ENCODE data around the gene ATP6V1F.
"Not testable (repeated sequence)": the region's sequence is repeated elsewhere in the genome, so short reads cannot be mapped to it uniquely, and the experiment has no call there.

ATP6V1F gene

GRCh38 chr7:128906766-128907559 is 44.3 kb downstream of the ATP6V1F start:
- no peak overlapping the region for H3K9ac ChIP-seq (ENCODE audit: low read depth, low read length)
- H3K27me3 ChIP-seq (ENCODE audit: control insufficient read depth, insufficient read depth, low read length): peaks cover 16% of the 10 kb centered on the region
- no peak overlapping the region for H3K4me3 ChIP-seq (ENCODE audit: low read depth, low read length)
- peaks cover 11% of the 10 kb centered on the region for H3K4me1 ChIP-seq (ENCODE audit: control insufficient read depth, insufficient read depth, low read length)
- H3K36me3 ChIP-seq (ENCODE audit: control insufficient read depth, insufficient read depth, low read length): peaks cover 2% of the 10 kb centered on the region
- no peaks in the 10 kb centered on the region for H3K9me3 ChIP-seq (ENCODE audit: control insufficient read depth, insufficient read depth, low read length)

GRCh38 chr7:128908750-128909624 is 46.3 kb downstream of the ATP6V1F start:
- peaks cover 2% of the 10 kb centered on the region for H3K36me3 ChIP-seq (ENCODE audit: control insufficient read depth, insufficient read depth, low read length)
- H3K27me3 ChIP-seq (ENCODE audit: control insufficient read depth, insufficient read depth, low read length): peaks cover 21% of the 10 kb centered on the region
- peaks cover 11% of the 10 kb centered on the region for H3K4me1 ChIP-seq (ENCODE audit: control insufficient read depth, insufficient read depth, low read length)
- H3K9ac ChIP-seq (ENCODE audit: low read depth, low read length): no peak overlapping the region
- H3K9me3 ChIP-seq (ENCODE audit: control insufficient read depth, insufficient read depth, low read length): no peaks in the 10 kb centered on the region
- H3K4me3 ChIP-seq (ENCODE audit: low read depth, low read length): peak overlapping the region; percentile 58

GRCh38 chr7:128909625-128910568 is 47.2 kb downstream of the ATP6V1F start:
- peak overlapping the region; percentile 12 for H3K9ac ChIP-seq (ENCODE audit: low read depth, low read length)

GRCh38 chr7:128910569-128910945 is 47.9 kb downstream of the ATP6V1F start, which contains the start of gene KCP:
Gene KCP, minus strand, starts transcription at chr7:128910709. Its CDS starts 33 bp downstream, at chr7:128910676.
- Histone ChIP-seq H3K36me3 (ENCODE audit: control insufficient read depth, insufficient read depth, low read length) (peaks cover 2% of the 10 kb centered on the region), H3K27me3 (ENCODE audit: control insufficient read depth, insufficient read depth, low read length) (peaks cover 35% of the 10 kb centered on the region), H3K9me3 (ENCODE audit: control insufficient read depth, insufficient read depth, low read length) (no peaks in the 10 kb centered on the region), H3K4me1 (ENCODE audit: control insufficient read depth, insufficient read depth, low read length) (peaks cover 14% of the 10 kb centered on the region), H3K4me3 (ENCODE audit: low read depth, low read length) (peak within 1 kb of the TSS; percentile 58), H3K9ac (ENCODE audit: low read depth, low read length) (peak within 1 kb of the TSS; percentile 37)

More at GRCh38 chr7:128909625-128910568, 47.2 kb downstream of the ATP6V1F start:
- Histone ChIP-seq H3K4me3 (ENCODE audit: low read depth, low read length) (peak overlapping the region; percentile 58), H3K27me3 (ENCODE audit: control insufficient read depth, insufficient read depth, low read length) (peaks cover 30% of the 10 kb centered on the region), H3K36me3 (ENCODE audit: control insufficient read depth, insufficient read depth, low read length) (peaks cover 2% of the 10 kb centered on the region), H3K4me1 (ENCODE audit: control insufficient read depth, insufficient read depth, low read length) (peaks cover 14% of the 10 kb centered on the region), H3K9me3 (ENCODE audit: control insufficient read depth, insufficient read depth, low read length) (no peaks in the 10 kb centered on the region)

- Histone ChIP-seq H3K9me3 (ENCODE audit: control insufficient read depth, insufficient read depth, low read length) (no peaks in the 10 kb centered on the region), H3K27me3 (ENCODE audit: control insufficient read depth, insufficient read depth, low read length) (peaks cover 37% of the 10 kb centered on the region), H3K36me3 (ENCODE audit: control insufficient read depth, insufficient read depth, low read length) (peaks cover 2% of the 10 kb centered on the region), H3K4me3 (ENCODE audit: low read depth, low read length) (peak overlapping the region; percentile 58), H3K4me1 (ENCODE audit: control insufficient read depth, insufficient read depth, low read length) (peaks cover 14% of the 10 kb centered on the region), H3K9ac (ENCODE audit: low read depth, low read length) (peak overlapping the region; percentile 37)
Measured at GRCh38 chr7:128911423-128912031, 48.9 kb downstream of the ATP6V1F start.

GRCh38 chr7:128912281-128912680 is 49.6 kb downstream of the ATP6V1F start:
- Histone ChIP-seq H3K9ac (ENCODE audit: low read depth, low read length) (no peak overlapping the region), H3K4me1 (ENCODE audit: control insufficient read depth, insufficient read depth, low read length) (peaks cover 14% of the 10 kb centered on the region), H3K4me3 (ENCODE audit: low read depth, low read length) (no peak overlapping the region), H3K36me3 (ENCODE audit: control insufficient read depth, insufficient read depth, low read length) (peaks cover 2% of the 10 kb centered on the region), H3K27me3 (ENCODE audit: control insufficient read depth, insufficient read depth, low read length) (peaks cover 44% of the 10 kb centered on the region), H3K9me3 (ENCODE audit: control insufficient read depth, insufficient read depth, low read length) (no peaks in the 10 kb centered on the region)

- Histone ChIP-seq H3K27me3 (ENCODE audit: control insufficient read depth, insufficient read depth, low read length) (peaks cover 44% of the 10 kb centered on the region), H3K4me1 (ENCODE audit: control insufficient read depth, insufficient read depth, low read length) (peaks cover 14% of the 10 kb centered on the region)
- H3K36me3 ChIP-seq (ENCODE audit: control insufficient read depth, insufficient read depth, low read length); H3K4me3 ChIP-seq (ENCODE audit: low read depth, low read length); H3K9ac ChIP-seq (ENCODE audit: low read depth, low read length); H3K9me3 ChIP-seq (ENCODE audit: control insufficient read depth, insufficient read depth, low read length): not testable (repeated sequence)
Measured at GRCh38 chr7:128912709-128913495, 50.2 kb downstream of the ATP6V1F start.

GRCh38 chr7:128913870-128914565 is 51.4 kb downstream of the ATP6V1F start:
- no peak overlapping the region for H3K9ac ChIP-seq (ENCODE audit: low read depth, low read length)
- no peaks in the 10 kb centered on the region for H3K9me3 ChIP-seq (ENCODE audit: control insufficient read depth, insufficient read depth, low read length)
- no peak overlapping the region for H3K4me3 ChIP-seq (ENCODE audit: low read depth, low read length)
- peaks cover 14% of the 10 kb centered on the region for H3K4me1 ChIP-seq (ENCODE audit: control insufficient read depth, insufficient read depth, low read length)
- peaks cover 2% of the 10 kb centered on the region for H3K36me3 ChIP-seq (ENCODE audit: control insufficient read depth, insufficient read depth, low read length)
- H3K27me3 ChIP-seq (ENCODE audit: control insufficient read depth, insufficient read depth, low read length): peaks cover 43% of the 10 kb centered on the region

- Histone ChIP-seq H3K4me1 (ENCODE audit: control insufficient read depth, insufficient read depth, low read length) (peaks cover 11% of the 10 kb centered on the region), H3K9ac (ENCODE audit: low read depth, low read length) (no peak overlapping the region), H3K36me3 (ENCODE audit: control insufficient read depth, insufficient read depth, low read length) (peaks cover 2% of the 10 kb centered on the region), H3K4me3 (ENCODE audit: low read depth, low read length) (no peak overlapping the region), H3K9me3 (ENCODE audit: control insufficient read depth, insufficient read depth, low read length) (no peaks in the 10 kb centered on the region), H3K27me3 (ENCODE audit: control insufficient read depth, insufficient read depth, low read length) (peaks cover 41% of the 10 kb centered on the region)
Measured at GRCh38 chr7:128914566-128915151, 52.0 kb downstream of the ATP6V1F start.

All from iPS-15b (cell line).